Sigmoid colon (tissue), 4 donors: Measurements from ENCODE around the gene KRT23.

Experiments used
- EP300 ChIP-seq, 4 donors: sonication (generic); formaldehyde crosslinking; IDR thresholded peaks; one replicate each; pipeline ENCODE4 v1.6.1; 2017; ENCODE audit warnings: antibody characterized with exemption in 4 of 4
- POLR2A ChIP-seq, 2 donors: fragments of 450-650 bp; IDR thresholded peaks; one replicate each; pipeline ENCODE4 v1.6.1; 2016; ENCODE audit warnings: antibody characterized with exemption in 2 of 2, mild to moderate bottlenecking in 2 of 2, moderate library complexity in 2 of 2
- POLR2AphosphoS5 ChIP-seq, 4 donors: sonication (generic); formaldehyde crosslinking; IDR thresholded peaks; one replicate each; pipeline ENCODE4 v1.6.1; 2017; ENCODE audit warnings: antibody characterized with exemption in 4 of 4
- TF ChIP-seq, protein P1 (sequence below), 4 experiments: fragments of 450-650 bp in 3 of 4; fragments of 200-600 bp in 1 of 4; IDR thresholded peaks; one replicate each; pipeline ENCODE4 v1.5.1; 2016 to 2019; ENCODE audit warnings: antibody characterized with exemption in 4 of 4, mild to moderate bottlenecking in 3 of 4, moderate library complexity in 2 of 4

DNA sequence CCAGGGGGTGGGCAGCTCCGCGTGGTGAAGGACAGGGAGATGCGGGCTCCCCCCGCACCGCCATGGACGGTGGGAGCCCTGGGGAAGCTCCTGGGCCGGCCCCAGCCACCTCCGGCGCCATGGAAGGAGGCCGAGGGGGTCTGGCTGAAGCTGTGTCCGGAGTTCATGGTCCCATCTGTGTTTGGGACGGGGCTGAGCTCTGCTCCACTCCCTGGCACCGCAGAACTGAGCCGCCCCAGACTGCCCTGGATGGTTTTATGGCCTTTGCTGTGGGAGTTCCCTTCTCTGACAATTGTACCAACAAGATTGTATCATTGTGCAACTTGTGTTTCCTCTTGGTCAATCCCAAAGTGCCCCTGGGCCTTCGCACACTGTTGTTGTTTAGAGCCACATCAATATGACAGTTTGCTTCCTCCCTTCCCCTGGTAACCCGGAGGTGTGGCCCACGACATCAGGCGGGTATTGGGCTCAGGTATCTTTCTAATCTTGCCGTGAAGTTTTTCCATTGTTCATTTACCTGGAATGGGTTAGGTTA is 942 bp downstream of the KRT23 start:
- TF ChIP-seq EP300 (IDR thresholded peaks at IDR 0.05), result no peak
- TF ChIP-seq, protein P1, sequence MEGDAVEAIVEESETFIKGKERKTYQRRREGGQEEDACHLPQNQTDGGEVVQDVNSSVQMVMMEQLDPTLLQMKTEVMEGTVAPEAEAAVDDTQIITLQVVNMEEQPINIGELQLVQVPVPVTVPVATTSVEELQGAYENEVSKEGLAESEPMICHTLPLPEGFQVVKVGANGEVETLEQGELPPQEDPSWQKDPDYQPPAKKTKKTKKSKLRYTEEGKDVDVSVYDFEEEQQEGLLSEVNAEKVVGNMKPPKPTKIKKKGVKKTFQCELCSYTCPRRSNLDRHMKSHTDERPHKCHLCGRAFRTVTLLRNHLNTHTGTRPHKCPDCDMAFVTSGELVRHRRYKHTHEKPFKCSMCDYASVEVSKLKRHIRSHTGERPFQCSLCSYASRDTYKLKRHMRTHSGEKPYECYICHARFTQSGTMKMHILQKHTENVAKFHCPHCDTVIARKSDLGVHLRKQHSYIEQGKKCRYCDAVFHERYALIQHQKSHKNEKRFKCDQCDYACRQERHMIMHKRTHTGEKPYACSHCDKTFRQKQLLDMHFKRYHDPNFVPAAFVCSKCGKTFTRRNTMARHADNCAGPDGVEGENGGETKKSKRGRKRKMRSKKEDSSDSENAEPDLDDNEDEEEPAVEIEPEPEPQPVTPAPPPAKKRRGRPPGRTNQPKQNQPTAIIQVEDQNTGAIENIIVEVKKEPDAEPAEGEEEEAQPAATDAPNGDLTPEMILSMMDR (IDR thresholded peaks at IDR 0.05), result no peak
- no peak for TF ChIP-seq POLR2A (IDR thresholded peaks at IDR 0.05)
- TF ChIP-seq POLR2AphosphoS5 (IDR thresholded peaks at IDR 0.05), result no peak
